ENCODE results near the gene CD209.
"Not testable (repeated sequence)": the region's sequence is repeated elsewhere in the genome, so short reads cannot be mapped to it uniquely, and the experiment has no call there.

The CD209 gene

GRCh38 chr19:7766535-7766934 is 19.2 kb upstream of the CD209 start:
- ATAC-seq = no peak

- ATAC-seq = not testable (repeated sequence)
Observed at GRCh38 chr19:7765043-7765442, 17.7 kb upstream of the CD209 start.

- not testable (repeated sequence) for ATAC-seq
Observed at GRCh38 chr19:7764157-7764556, 16.8 kb upstream of the CD209 start.

- no peak for ATAC-seq
Observed at GRCh38 chr19:7763696-7764095, 16.4 kb upstream of the CD209 start.

- ATAC-seq = no peak
Observed at GRCh38 chr19:7762719-7763293, 15.5 kb upstream of the CD209 start, which contains the start of gene CLEC4M. CLEC4M (plus strand) TSS chr19:7763243; CDS start chr19:7763267, 24 bp downstream.

DNA sequence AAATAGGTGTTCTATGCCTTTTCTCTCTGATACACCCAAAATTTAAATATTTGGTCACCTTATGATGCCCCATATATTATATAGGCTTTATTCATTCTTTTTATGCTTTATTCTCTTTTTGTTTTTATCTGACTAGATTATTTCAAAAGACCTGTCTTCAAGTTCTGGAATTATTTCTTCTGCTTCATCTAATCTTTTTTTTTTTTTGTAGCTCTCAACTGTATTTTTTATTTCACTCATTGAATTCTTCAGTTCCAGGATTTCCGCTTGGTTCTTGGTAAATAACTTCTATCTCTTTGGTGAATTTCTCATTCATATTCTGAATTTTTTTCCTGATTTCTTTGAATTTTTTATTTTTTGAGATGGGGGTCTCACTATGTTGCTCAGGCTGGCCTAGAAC is 11.8 kb upstream of the CD209 start:
- ATAC-seq = no peak

- no peak for ATAC-seq
Observed at GRCh38 chr19:7757358-7757757, 10.0 kb upstream of the CD209 start.

- ATAC-seq = no peak
Observed at GRCh38 chr19:7756258-7756657, 8.9 kb upstream of the CD209 start.

DNA sequence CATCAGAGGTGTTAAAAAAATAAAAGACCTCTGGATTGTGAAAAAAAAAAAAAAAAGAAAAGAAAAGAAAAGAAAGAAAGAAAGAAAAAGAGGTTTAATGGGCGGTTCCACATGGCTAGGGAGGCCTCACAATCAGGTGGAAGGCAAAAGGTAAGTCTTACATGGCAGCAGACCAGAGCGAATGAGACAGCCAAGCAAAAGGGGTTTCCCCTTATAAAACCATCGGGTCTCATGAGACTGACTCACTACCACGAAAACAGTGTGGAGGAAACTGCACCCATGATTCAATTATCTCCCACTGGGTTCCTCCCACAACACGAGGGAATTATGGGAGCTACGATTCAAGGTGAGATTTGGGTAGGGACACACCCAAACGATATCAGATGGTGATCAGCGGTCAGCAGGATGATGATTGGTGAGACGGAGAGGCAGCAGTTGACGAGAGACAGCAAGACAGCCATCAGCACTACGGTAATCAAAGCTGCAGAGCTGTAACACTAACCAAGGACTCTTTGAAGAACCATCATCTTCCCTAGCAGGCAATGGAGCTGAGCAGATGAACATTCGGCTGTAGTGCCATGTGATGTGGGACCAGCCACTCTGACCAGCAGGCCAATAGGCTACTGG is 3.9 kb upstream of the CD209 start:
- ATAC-seq = peak; percentile 98 to 99

DNA sequence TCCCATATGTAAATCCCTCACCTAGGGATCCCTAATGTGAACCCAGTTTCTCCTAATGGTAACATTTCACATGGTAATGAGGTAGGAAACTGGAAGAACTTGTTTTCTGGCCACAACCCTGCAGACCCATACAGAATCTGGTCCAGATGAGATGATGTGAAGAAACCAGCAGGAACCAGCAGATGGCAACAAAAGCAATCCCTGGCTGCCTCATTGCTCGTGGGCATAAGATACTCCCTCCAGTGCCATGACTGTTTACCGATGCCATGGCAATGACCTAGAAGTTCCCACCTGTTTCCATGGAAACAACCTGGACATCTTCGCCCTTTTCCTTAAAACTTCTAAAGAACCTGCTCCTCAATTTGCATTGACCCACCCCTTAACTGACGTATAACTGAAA is 1.4 kb upstream of the CD209 start:
- no peak for ATAC-seq

DNA sequence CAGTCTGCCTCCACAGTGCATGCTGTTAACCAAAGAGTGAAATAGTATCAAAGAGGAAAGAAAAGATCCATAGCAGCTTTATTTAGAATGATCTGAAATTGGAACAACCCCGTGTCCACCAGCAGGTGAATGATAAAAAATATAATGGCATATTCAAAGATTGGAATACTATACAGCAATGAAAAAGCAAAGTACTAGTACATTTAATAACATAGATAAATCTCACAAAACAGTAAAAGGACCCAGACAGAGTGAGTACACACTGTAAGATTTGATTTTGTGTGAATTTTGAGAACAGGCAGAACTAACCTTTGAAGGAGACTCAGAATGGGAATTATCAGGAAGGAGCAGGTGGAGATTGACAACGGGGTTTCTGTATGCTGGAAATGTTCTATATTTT is 837 bp upstream of the CD209 start:
- no peak for ATAC-seq

DNA sequence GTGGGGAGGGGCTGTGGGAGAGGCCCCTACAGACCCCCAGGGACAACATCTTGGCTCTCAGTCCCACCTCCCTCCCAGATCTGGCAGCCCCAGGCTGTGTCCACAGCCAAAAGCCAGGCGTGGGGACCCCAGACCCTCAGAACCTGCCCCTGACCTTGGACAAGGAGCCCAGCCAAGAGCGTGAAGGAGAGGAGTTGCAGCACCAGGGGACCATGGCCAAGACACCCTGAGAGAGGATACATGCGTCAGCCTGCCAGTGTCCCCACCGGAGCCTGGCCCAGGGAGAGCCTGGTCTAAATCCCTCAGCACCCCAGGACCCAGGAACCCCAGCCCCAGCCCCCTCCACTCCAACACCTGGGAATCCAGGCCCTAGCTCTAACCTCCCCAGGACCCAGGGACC is 1.0 kb downstream of the CD209 start:
- ATAC-seq = not testable (repeated sequence)

- ATAC-seq = no peak
Observed at GRCh38 chr19:7744871-7745650, 2.3 kb downstream of the CD209 start.

DNA sequence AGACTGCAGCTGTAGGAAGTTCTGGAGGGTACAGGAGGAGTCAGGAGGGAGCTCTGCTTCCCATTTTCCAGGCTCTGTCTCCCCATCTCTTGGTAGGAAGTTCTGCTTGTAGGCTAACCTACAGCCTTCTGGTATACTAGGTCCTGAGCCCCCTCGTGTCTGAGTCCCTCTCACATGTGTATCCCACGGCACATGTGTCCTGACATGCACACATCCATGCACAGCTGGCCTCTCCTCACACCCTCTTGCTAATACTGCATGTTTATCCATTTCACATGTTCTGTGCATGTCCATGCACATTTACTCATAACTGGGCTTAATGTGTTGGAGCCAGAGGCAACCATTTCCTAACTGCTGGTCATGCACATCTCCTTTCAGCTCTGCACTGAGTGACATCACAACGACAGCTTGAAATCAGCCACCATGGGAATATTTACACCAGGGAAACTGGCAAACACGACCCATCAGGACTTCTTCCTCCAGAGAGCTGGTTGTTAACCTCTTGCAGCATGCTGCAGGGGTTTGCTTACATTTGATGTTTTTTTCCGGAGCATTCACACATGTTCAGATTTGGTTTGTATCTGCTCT is 3.0 kb downstream of the CD209 start:
- no peak for ATAC-seq

GRCh38 chr19:7743425-7743841 is 3.9 kb downstream of the CD209 start:
- ATAC-seq = peak; percentile 58 to 77

DNA sequence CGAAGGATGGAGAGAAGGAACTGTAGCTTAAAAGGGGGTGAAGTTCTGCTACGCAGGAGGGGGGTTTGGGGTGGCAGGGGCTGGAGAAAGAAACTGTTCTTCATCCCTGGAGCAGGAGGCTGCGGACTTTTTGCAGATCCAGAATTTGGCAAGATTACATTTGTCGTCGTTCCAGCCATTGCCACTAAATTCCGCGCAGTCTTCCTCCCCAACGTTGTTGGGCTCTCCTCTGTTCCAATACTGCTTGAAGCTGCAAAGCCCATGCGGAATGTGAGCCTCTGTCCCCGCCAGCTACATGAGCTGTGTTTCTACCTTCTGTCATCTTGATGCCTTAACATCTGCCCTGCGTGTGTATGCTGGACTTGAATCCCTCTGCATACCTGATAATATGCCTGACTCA is 4.3 kb downstream of the CD209 start:
- ATAC-seq = no peak

GRCh38 chr19:7742575-7742974 is 4.8 kb downstream of the CD209 start:
- ATAC-seq = no peak

DNA sequence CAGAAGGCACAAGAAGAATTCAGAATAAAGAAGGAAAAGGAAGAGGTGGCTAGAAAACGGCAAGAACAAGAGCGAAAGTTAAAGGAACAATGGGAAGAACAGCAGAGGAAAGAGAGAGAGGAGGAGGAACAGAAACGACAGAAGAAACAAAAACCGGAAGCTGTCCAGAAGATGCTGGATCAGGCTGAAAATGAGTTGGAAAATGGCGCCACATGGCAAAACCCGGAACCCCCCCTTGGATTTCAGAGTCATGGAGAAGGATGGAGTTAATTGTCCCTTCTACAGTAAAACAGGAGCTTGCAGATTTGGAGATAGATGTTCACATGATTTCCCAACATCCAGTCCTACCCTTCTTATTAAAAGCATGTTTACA is 6.7 kb downstream of the CD209 start:
- no peak for ATAC-seq

DNA sequence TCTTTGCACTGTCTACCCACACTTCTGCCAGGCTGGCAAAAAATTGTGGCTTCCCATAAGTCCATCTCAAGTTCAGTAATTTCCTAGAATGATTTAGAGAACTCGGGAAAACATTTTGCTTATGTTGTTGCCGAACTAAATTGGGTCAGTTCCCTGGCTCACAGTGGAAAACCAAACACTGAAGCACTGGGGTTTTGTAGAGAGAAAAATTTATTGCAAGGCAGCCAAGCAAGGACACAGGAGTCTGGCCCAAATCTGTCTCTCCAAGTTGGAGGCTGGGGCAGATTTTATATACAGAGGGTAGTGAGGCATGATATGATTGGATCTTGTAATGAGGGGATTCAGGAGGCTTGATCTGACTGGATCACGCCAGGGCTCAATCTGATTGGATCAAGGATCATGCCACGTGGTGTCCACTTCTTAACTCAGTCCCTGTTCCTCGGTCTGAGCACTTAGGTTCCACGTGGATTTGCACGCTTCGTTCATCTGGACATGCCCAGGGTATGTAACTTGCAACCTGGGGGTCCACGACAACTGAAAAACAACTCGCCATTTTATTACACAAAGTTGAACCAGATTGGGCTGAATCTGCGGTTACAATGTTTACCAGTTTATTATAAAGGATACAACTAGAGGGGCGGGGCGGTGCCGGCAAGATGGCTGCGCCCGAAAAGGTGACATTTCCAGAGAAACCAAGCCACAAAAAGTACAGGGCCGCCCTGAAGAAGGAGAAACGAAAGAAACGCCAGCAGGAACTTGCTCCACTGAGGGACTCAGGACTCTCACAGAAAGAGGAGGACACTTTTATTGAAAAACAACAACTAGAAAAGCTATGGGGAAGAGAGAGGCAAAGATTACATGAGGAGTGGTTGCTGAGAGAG is 7.3 kb downstream of the CD209 start:
- ATAC-seq = no peak

DNA sequence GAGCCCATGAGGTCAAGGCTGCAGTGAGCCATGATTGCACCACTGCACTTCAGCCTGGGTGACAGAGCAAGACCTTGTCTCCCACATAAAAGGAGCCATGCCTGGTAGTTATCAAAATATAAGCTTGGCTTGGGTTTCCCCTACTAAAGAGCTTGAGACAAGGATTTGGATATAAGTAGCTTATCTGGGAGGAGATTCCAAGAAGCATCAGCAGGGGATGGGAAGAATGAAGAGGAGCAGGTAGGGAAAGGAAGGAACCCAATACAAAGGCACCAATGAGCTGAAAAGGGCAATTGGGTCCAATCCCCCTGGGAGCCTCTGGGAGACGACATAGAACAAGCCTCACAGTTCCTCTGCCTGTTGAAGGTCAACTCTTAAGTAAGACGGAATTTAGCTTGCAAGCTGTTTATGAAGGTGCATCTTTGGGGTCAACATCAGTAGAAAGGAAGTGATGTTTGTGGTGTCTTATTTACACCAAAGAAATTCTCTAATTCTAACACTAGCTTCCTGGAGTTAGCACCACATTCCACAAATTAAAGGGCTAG is 8.1 kb downstream of the CD209 start:
- no peak for ATAC-seq

DNA sequence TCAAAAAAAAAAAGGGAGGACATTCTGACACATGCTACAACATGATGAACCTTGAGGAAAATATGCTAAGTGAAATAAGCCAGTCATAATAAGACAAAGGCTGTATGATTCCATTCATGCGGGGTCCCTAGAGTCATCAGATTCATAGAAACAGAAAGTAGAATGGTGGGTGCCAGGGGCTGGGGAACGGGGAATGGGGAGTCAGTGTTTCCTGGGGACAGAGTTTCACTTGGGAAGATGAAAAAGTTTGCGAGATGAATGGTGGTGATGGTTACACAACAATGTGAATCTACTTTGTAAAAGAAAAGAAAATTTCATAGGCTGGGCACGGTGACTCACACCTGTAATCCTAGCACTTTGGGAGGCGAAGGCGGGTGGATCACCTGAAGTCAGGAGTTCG is 9.3 kb downstream of the CD209 start:
- peak; percentile 63 to 78 for ATAC-seq

DNA sequence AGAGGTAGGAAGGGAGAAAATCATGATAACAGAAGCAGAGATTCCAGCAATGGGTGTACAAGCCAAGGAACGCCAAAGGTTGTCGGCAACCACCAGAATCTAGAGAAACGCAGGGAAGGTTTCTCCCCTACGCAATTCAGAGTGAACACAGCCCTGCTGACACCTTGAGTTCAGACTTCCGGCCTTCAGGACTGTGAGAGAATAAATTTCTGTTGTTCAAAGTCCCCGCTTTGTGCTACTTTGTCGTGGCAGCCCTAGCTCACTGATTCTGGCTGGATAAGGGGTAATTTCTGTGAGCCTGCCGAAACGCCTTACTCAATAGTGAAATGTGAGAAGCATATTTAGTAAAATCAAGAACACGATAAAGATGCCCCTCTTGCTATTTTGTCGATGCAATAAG is 10.1 kb downstream of the CD209 start:
- ATAC-seq = no peak
